Nephron progenitor cell (in vitro differentiated cells): ENCODE measurements around the gene GGT1.

Experiments used
- DNase-seq: peaks from one replicate; pipeline ENCODE4 v3.0.0; 2021
- H3K27ac Mint-ChIP-seq: 2 replicates; pipeline ENCODE4 v1.8.0; 2021; ENCODE audit warnings: mild to moderate bottlenecking, moderate library complexity, mixed read lengths
- H3K27me3 Mint-ChIP-seq: 2 replicates; pipeline ENCODE4 v1.8.0; 2021; ENCODE audit warnings: mild to moderate bottlenecking, low read depth, mixed read lengths; ENCODE audit not compliant: poor library complexity
- H3K36me3 Mint-ChIP-seq: 2 replicates; pipeline ENCODE4 v1.8.0; 2021; ENCODE audit warnings: low read depth, mixed read lengths
- H3K4me1 Mint-ChIP-seq: 2 replicates; pipeline ENCODE4 v1.8.0; 2021; ENCODE audit warnings: mixed read lengths
- H3K4me3 Mint-ChIP-seq: 2 replicates; pipeline ENCODE4 v1.8.0; 2021; ENCODE audit warnings: mild to moderate bottlenecking, moderate library complexity, mixed read lengths
- H3K9me3 Mint-ChIP-seq: 2 replicates; pipeline ENCODE4 v1.8.0; 2021; ENCODE audit warnings: mild to moderate bottlenecking, moderate library complexity, mixed read lengths
- CTCF ChIP-seq: fragments of 200-600 bp; sonication (generic); IDR thresholded peaks from 2 replicates; pipeline ENCODE4 v1.5.0; 2021; ENCODE audit warnings: antibody characterized with exemption

GGT1 gene

GRCh38 chr22:24587251-24587650, 15.7 kb upstream of the GGT1 start:
- H3K9me3 Mint-ChIP-seq = no peaks in the 10 kb centered on the region
- no peak overlapping the region for H3K27ac Mint-ChIP-seq
- H3K27me3 Mint-ChIP-seq = no peaks in the 10 kb centered on the region
- H3K4me3 Mint-ChIP-seq = no peak overlapping the region
- peaks cover 3% of the 10 kb centered on the region for H3K4me1 Mint-ChIP-seq
- H3K36me3 Mint-ChIP-seq = no peaks in the 10 kb centered on the region
- no peak for DNase-seq
- no peak for TF ChIP-seq CTCF

GRCh38 chr22:24587948-24588347, 15.0 kb upstream of the GGT1 start:
- no peak for TF ChIP-seq CTCF
- no peaks in the 10 kb centered on the region for H3K9me3 Mint-ChIP-seq
- no peak overlapping the region for H3K27ac Mint-ChIP-seq
- no peak for DNase-seq
- no peak overlapping the region for H3K4me3 Mint-ChIP-seq
- H3K36me3 Mint-ChIP-seq = no peaks in the 10 kb centered on the region
- H3K4me1 Mint-ChIP-seq = peaks cover 6% of the 10 kb centered on the region
- no peaks in the 10 kb centered on the region for H3K27me3 Mint-ChIP-seq

- no peak for TF ChIP-seq CTCF
- H3K4me1 Mint-ChIP-seq = peaks cover 9% of the 10 kb centered on the region
- DNase-seq = no peak
- no peaks in the 10 kb centered on the region for H3K36me3 Mint-ChIP-seq
- peaks cover 2% of the 10 kb centered on the region for H3K27me3 Mint-ChIP-seq
- H3K27ac Mint-ChIP-seq = no peak overlapping the region
- no peaks in the 10 kb centered on the region for H3K9me3 Mint-ChIP-seq
- no peak overlapping the region for H3K4me3 Mint-ChIP-seq
These were observed 14.6 kb upstream of the GGT1 start for GRCh38 chr22:24588381-24588756.

GRCh38 chr22:24588757-24589481, 14.1 kb upstream of the GGT1 start:
- peaks cover 15% of the 10 kb centered on the region for H3K4me1 Mint-ChIP-seq
- TF ChIP-seq CTCF = no peak
- no peaks in the 10 kb centered on the region for H3K9me3 Mint-ChIP-seq
- no peak for DNase-seq
- H3K27ac Mint-ChIP-seq = no peak overlapping the region
- H3K4me3 Mint-ChIP-seq = no peak overlapping the region
- H3K27me3 Mint-ChIP-seq = peaks cover 3% of the 10 kb centered on the region
- no peaks in the 10 kb centered on the region for H3K36me3 Mint-ChIP-seq

- no peak overlapping the region for H3K27ac Mint-ChIP-seq
- H3K4me3 Mint-ChIP-seq = no peak overlapping the region
- TF ChIP-seq CTCF = no peak
- peaks cover 3% of the 10 kb centered on the region for H3K27me3 Mint-ChIP-seq
- H3K4me1 Mint-ChIP-seq = peaks cover 21% of the 10 kb centered on the region
- no peaks in the 10 kb centered on the region for H3K9me3 Mint-ChIP-seq
- no peaks in the 10 kb centered on the region for H3K36me3 Mint-ChIP-seq
- DNase-seq = no peak
These were observed 13.4 kb upstream of the GGT1 start for GRCh38 chr22:24589518-24590030.

GRCh38 chr22:24590596-24591173, 12.3 kb upstream of the GGT1 start:
- H3K4me3 Mint-ChIP-seq = no peak overlapping the region
- no peaks in the 10 kb centered on the region for H3K9me3 Mint-ChIP-seq
- peak overlapping the region; percentile 32 for H3K27ac Mint-ChIP-seq
- no peaks in the 10 kb centered on the region for H3K36me3 Mint-ChIP-seq
- no peak for DNase-seq
- H3K27me3 Mint-ChIP-seq = peaks cover 3% of the 10 kb centered on the region
- H3K4me1 Mint-ChIP-seq = peaks cover 30% of the 10 kb centered on the region
- TF ChIP-seq CTCF = no peak
